Activated naive CD8-positive, alpha-beta T cell treated with anti-CD3 and anti-CD28 coated beads, Interleukin-2, amount 10 ng/mL, durations not matched to agents 7 days and 5 days (primary cell): ENCODE measurements around the gene CAP1. TPM values are rescaled to one million over a fixed set of nuclear protein-coding genes. Genes with fewer than 3 reads are reported as not detected.

ENCODE experiments used
- ATAC-seq: fragments of 150-1000 bp; cut with Tn5 transposase; one replicate; pipeline ENCODE4 v1.10.0; 2021; ENCODE audit warnings: low read depth, moderate library complexity
- POLR2A ChIA-PET: fragments of 350-600 bp; sonication (Branson Sonifier 250); formaldehyde crosslinking; loops from one replicate; lab custom pipeline; 2021; ENCODE audit warnings: antibody characterized with exemption; lab: Charles Lee
- DNase-seq: peaks from one replicate; pipeline ENCODE4 v3.0.0; 2021
- H3K27ac Mint-ChIP-seq: one replicate; pipeline ENCODE4 v1.8.0; 2022; ENCODE audit warnings: mild to moderate bottlenecking, mixed read lengths
- H3K27me3 Mint-ChIP-seq: one replicate; pipeline ENCODE4 v1.8.0; 2022; ENCODE audit warnings: mild to moderate bottlenecking, moderate library complexity, mixed read lengths
- H3K36me3 Mint-ChIP-seq: one replicate; pipeline ENCODE4 v1.8.0; 2021; ENCODE audit warnings: mild to moderate bottlenecking, mixed read lengths
- H3K4me1 Mint-ChIP-seq: one replicate; pipeline ENCODE4 v1.8.0; 2021; ENCODE audit warnings: mixed read lengths
- H3K4me3 Mint-ChIP-seq: one replicate; pipeline ENCODE4 v1.8.0; 2022; ENCODE audit warnings: mild to moderate bottlenecking, moderate library complexity, mixed read lengths
- H3K9me3 Mint-ChIP-seq: one replicate; pipeline ENCODE4 v1.8.0; 2021; ENCODE audit warnings: mixed read lengths
- total RNA-seq, 2 experiments: library from RNA; stranded (reverse); gene quantifications; one replicate each; pipeline ENCODE4 v1.2.3, GENCODE V29; 2021

Gene CAP1
- total RNA-seq, 2 experiments from 2014 or later = 579 to 614 TPM

DNA sequence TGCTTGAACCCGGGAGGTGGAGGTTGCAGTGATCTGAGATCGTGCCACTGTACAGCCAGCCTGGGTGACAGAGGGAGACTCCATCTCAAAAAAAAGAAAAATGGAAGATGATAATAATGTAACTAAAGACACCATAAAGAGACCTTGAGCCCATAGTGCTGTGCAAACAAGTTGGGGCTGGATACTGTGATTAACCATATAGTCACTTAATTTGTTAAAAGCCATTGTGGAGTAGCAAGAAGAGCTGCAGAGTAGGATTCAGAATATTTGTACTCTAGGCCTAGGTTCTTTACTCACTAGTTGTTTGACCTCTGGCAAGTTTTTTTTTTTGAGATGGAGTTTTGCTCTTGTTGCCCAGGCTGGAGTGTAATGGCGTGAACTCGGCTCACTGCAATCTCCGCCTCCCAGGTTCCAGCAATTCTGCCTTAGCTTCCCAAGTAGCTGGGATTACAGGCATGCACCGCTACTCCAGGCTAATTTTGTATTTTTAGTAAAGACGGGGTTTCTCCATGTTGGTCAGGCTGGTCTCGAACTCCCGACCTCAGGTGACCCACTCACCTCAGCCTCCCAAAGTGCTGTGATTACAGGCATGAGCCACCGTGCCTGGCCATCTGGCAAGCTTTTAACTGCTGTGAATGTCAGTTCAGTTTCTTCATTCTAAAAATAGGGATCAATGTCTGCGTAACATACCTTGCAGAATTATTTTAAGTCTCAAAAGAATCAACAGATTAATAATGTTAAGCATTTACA, 12.8 kb downstream of the CAP1 start:
- ATAC-seq = no peak
- Mint-ChIP-seq H3K4me3 (no peak overlapping the region), H3K36me3 (peaks cover 58% of the 10 kb centered on the region), H3K27me3 (no peaks in the 10 kb centered on the region), H3K4me1 (peaks cover 69% of the 10 kb centered on the region), H3K9me3 (no peaks in the 10 kb centered on the region), H3K27ac (no peak overlapping the region)
- POLR2A ChIA-PET = no interaction called here
- DNase-seq = no peak

- Mint-ChIP-seq H3K4me1 (peaks cover 74% of the 10 kb centered on the region), H3K9me3 (no peaks in the 10 kb centered on the region), H3K4me3 (peak overlapping the region; percentile 31), H3K27ac (peak overlapping the region; percentile 63), H3K36me3 (peaks cover 64% of the 10 kb centered on the region), H3K27me3 (no peaks in the 10 kb centered on the region)
- DNase-seq (no peak), ATAC-seq (no peak)
- POLR2A ChIA-PET = interaction anchor here (2.3 to 7.4 kb wide), 2 partner anchors 16 to 19 kb away, joined by 7 to 53 read pairs; partner anchors contain the start of gene CAP1
These were observed 16.2 kb downstream of the CAP1 start for GRCh38 chr1:40056519-40057309.

DNA sequence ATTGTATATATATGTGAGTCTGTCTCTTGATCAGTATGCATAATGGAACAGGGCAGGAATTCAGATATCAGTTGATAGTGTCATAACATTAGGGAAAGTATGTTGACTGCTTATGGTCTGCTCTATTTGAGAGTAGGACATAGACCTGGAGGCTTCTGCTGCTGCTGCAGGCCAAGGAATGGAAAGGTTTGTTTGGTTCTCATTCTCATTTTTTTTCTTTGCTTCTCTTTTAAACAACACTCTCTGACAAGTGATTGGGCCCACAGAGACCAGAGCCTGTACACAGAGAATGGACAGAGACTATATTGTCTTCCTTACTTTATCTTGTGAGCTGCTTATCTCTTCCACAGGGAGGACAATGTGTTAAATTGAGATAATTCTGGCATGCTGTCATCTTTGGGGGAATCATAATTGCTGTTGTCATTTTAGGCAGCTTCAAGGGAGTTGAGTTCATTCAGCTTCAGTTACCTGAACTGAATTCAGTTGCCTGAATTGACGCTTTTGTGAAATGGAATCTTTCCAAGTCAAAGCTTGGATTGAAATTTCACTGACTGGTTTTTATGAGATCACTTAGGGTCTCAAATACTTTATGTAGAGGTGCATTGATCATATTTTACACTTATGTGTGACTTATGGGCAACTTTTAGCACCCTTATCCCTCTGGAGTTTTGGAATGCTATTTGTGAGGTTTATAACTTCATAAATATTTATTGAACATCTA, 16.9 kb downstream of the CAP1 start:
- Mint-ChIP-seq H3K4me1 (peaks cover 74% of the 10 kb centered on the region), H3K36me3 (peaks cover 64% of the 10 kb centered on the region), H3K27ac (peak overlapping the region; percentile 50), H3K9me3 (no peaks in the 10 kb centered on the region), H3K27me3 (no peaks in the 10 kb centered on the region), H3K4me3 (peak overlapping the region; percentile 31)
- DNase-seq (no peak), ATAC-seq (no peak)
- POLR2A ChIA-PET = interaction anchor here (0.9 to 7.4 kb wide), 5 partner anchors 8 to 18 kb away, joined by 4 to 53 read pairs (median 7); partner anchors contain the start of gene CAP1

DNA sequence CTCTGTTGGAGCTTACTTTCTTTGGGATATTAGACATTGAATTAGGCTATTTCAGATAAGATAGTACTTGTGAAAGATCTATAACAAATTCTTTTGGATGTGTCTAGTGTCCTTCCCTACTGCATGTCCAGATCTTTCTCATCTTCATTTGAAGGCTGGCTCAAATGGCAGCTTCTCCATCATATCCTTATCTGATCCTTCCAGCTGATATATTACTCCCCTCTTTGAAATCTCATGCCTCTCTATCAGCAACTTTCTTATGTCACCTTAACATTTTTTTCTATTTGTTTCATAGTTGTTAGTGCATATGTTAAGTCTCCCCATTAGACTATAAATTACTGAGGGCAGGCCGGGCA, 17.5 kb downstream of the CAP1 start:
- peaks cover 64% of the 10 kb centered on the region for H3K36me3 Mint-ChIP-seq
- peak overlapping the region; percentile 84 for H3K27ac Mint-ChIP-seq
- peaks cover 74% of the 10 kb centered on the region for H3K4me1 Mint-ChIP-seq
- no peaks in the 10 kb centered on the region for H3K9me3 Mint-ChIP-seq
- POLR2A ChIA-PET = interaction anchor here (0.9 to 7.4 kb wide), 4 partner anchors 9 to 17 kb away, joined by 4 to 53 read pairs (median 16); partner anchors contain the start of gene CAP1
- no peak for ATAC-seq
- H3K27me3 Mint-ChIP-seq = no peaks in the 10 kb centered on the region
- no peak for DNase-seq
- H3K4me3 Mint-ChIP-seq = peak overlapping the region; percentile 73

GRCh38 chr1:40058453-40059337, 18.2 kb downstream of the CAP1 start:
- ATAC-seq = no peak
- peaks cover 67% of the 10 kb centered on the region for H3K36me3 Mint-ChIP-seq
- H3K4me1 Mint-ChIP-seq = peaks cover 75% of the 10 kb centered on the region
- H3K27ac Mint-ChIP-seq = peak overlapping the region; percentile 84
- no peaks in the 10 kb centered on the region for H3K27me3 Mint-ChIP-seq
- DNase-seq = no peak
- no peaks in the 10 kb centered on the region for H3K9me3 Mint-ChIP-seq
- POLR2A ChIA-PET = interaction anchor here (0.9 to 7.4 kb wide), 4 partner anchors 10 to 18 kb away, joined by 4 to 53 read pairs (median 16); partner anchors contain the start of gene CAP1
- H3K4me3 Mint-ChIP-seq = peak overlapping the region; percentile 73

DNA sequence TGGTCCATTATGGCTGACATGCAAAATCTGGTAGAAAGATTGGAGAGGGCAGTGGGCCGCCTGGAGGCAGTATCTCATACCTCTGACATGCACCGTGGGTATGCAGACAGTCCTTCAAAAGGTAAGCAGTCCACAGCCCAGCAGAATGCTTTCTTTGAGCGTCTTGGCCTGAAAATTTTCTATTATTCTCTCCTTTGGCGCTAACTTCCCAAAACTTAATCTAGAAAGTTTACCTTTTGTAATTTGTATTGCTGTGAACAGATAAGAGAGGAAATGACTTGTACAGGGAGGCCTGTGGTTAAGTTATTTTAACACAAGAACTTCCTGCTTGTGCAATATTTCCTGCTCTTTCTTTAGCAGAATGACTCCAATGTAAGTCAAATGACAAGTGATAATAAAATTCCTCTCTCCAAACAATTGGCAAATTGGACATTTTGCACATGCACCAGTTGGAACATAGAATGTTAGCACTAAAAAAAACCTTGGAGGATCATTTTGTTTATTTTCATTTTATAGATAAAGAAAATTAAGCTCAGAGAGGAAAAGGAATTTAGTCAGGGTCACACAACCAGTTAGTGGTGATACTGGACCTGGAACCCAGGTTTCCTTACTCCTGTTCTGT, 18.9 kb downstream of the CAP1 start:
- peaks cover 77% of the 10 kb centered on the region for H3K4me1 Mint-ChIP-seq
- no peak for DNase-seq
- H3K27me3 Mint-ChIP-seq = no peaks in the 10 kb centered on the region
- peak; percentile 64 for ATAC-seq
- H3K27ac Mint-ChIP-seq = peak overlapping the region; percentile 84
- POLR2A ChIA-PET = interaction anchor here (1.0 to 7.4 kb wide), 3 partner anchors 10 to 18 kb away, joined by 3 to 53 read pairs (median 25); partner anchors contain the start of gene CAP1
- peaks cover 69% of the 10 kb centered on the region for H3K36me3 Mint-ChIP-seq
- H3K4me3 Mint-ChIP-seq = peak overlapping the region; percentile 73
- H3K9me3 Mint-ChIP-seq = no peaks in the 10 kb centered on the region

DNA sequence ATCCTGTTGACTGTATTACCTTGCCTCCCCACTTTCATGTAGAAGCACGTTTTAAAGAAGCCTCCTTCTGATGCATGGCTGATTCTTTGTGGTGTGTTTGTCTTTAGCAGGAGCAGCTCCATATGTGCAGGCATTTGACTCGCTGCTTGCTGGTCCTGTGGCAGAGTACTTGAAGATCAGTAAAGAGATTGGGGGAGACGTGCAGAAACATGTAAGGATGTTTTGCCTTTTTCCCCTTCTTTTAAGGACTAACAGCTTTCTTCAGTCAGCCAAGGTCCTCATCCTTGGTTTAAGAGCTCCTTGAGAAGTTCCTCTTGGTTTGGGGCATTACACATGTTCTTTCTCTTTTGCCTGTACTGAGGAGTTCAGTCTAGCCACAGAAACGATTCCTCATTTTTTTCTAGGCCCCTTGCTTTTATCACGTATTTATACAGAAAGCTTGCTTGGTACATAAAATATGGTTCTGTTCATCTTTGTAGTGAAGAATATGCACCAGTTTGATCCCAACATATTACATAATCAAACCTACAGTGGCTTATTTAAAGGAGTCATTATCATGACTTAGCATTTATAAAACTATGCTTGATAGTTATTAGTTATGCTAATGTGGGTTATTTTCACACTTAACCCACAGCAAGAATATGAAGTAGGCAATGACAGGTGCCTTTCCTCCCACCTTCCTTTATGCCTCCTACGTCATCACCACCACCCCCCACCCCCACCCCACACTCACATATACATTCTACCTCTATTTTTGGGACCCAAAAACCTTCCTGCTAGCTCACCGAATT, 19.6 kb downstream of the CAP1 start:
- Mint-ChIP-seq H3K4me1 (peaks cover 78% of the 10 kb centered on the region), H3K4me3 (peak overlapping the region; percentile 73), H3K9me3 (no peaks in the 10 kb centered on the region), H3K27me3 (no peaks in the 10 kb centered on the region), H3K36me3 (peaks cover 68% of the 10 kb centered on the region), H3K27ac (peak overlapping the region; percentile 84)
- DNase-seq (no peak), ATAC-seq (peak; percentile 38)
- POLR2A ChIA-PET = interaction anchor here (0.9 to 7.4 kb wide), 4 partner anchors 10 to 19 kb away, joined by 3 to 53 read pairs (median 14); partner anchors contain the start of gene CAP1

DNA sequence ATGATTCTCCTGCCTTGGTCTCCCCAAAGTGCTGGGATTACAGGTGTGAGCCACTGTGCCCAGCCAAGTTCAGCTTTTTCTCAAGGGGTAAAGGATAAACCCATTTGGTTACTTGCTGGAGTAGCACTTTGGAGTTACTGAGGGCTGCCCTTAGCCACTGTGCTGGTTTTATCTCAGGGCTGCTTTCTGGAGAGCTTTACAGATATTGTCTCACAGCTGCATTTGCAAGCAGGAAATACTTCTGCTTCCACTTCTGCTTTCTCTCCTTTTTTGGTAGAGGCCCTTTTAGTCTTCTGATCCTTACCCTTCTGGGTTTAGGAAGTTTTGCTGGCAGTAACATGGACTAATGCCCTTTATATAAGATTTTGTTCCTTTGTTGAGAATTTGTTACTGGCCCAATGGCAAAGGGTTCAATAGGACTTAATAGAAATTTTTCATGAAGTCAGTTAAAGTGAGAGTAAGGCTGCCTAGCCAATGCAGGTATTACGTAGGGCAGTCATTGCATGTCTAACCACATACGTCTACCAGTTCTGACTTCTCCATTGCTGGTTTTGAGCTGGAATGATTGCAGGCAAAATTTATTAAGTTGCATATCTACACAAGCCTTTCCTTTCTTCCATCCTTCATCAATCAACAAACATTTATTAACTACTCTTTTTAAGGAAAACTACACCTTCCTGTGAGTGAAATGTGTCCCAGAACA, 24.4 kb downstream of the CAP1 start:
- POLR2A ChIA-PET = interaction anchor here (1.3 to 2.1 kb wide), 3 partner anchors 10 to 24 kb away, joined by 3 to 7 read pairs (median 4); partner anchors contain the start of gene CAP1

DNA sequence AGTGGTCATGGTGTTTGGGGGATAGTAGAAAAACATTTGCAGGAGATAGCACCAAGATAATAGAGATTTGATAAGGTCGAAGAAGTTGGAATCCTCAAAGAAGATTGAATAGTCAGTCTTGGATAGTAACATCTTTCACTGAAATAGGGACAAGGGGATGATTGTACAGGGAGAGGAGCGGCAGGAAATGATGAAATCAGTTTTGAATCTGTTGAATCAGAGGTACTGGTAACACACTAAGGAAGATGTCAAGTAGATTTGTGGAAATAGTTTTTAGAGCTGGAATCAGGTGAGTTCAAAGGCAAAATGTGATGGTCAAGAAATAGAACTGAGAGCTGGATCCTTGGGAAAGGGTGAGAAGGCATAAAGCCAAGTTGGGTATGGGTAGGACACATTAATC, 26.5 kb downstream of the CAP1 start:
- peak overlapping the region; percentile 83 for H3K27ac Mint-ChIP-seq
- H3K36me3 Mint-ChIP-seq = peaks cover 62% of the 10 kb centered on the region
- no peaks in the 10 kb centered on the region for H3K9me3 Mint-ChIP-seq
- ATAC-seq = no peak
- no peak for DNase-seq
- peaks cover 38% of the 10 kb centered on the region for H3K4me1 Mint-ChIP-seq
- H3K4me3 Mint-ChIP-seq = no peak overlapping the region
- POLR2A ChIA-PET = interaction anchor here (1.1 to 1.6 kb wide), 2 partner anchors 18 to 28 kb away, joined by 3 read pairs; no protein-coding TSS in a partner anchor
- H3K27me3 Mint-ChIP-seq = no peaks in the 10 kb centered on the region

More for the DNA sequence above, 24.4 kb downstream of the CAP1 start:
- Mint-ChIP-seq H3K36me3 (peaks cover 66% of the 10 kb centered on the region), H3K27ac (peak overlapping the region; percentile 82), H3K4me1 (peaks cover 55% of the 10 kb centered on the region), H3K4me3 (peak overlapping the region; percentile 44), H3K9me3 (no peaks in the 10 kb centered on the region), H3K27me3 (no peaks in the 10 kb centered on the region)
- ATAC-seq (peak; percentile 64), DNase-seq (no peak)

DNA sequence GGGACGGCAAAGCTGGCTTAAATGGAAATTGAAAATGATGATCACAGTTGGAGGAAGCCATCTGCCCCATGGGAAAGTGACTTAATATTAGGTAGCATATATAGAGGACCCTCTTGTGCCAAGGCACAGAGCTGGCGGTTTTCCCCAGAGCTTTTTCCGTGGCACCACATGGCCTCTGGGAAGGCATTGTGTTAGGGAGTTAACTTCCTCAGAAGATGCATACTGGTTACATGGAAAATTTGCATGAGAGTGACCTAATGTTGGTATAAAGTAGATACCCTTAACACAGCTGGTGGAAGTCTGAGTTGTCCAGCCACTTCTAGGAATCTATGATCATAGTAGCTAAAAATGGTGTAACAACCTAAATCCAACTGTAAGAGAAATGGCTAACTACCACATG, 27.3 kb downstream of the CAP1 start:
- peaks cover 62% of the 10 kb centered on the region for H3K36me3 Mint-ChIP-seq
- H3K27ac Mint-ChIP-seq = peak overlapping the region; percentile 76
- H3K4me1 Mint-ChIP-seq = peaks cover 36% of the 10 kb centered on the region

More for the DNA sequence above, 27.3 kb downstream of the CAP1 start:
- ATAC-seq = no peak
- Mint-ChIP-seq H3K9me3 (no peaks in the 10 kb centered on the region), H3K27me3 (no peaks in the 10 kb centered on the region), H3K4me3 (no peak overlapping the region)
- DNase-seq = no peak
- POLR2A ChIA-PET = interaction anchor here (1.6 kb wide), 1 partner anchor 28 kb away, joined by 3 read pairs; no protein-coding TSS in a partner anchor
